GM21825 (cell line): ENCODE data around the gene IGLL1.
"Not testable (repeated sequence)": the region's sequence is repeated elsewhere in the genome, so short reads cannot be mapped to it uniquely, and the experiment has no call there.

Experiments
- ATAC-seq: cut with Tn5 transposase; IDR thresholded peaks from one replicate; pipeline ENCODE4 v1.9.1; 2021; ENCODE audit warnings: mild to moderate bottlenecking, moderate library complexity; ENCODE audit not compliant: unreplicated experiment

Gene IGLL1

DNA sequence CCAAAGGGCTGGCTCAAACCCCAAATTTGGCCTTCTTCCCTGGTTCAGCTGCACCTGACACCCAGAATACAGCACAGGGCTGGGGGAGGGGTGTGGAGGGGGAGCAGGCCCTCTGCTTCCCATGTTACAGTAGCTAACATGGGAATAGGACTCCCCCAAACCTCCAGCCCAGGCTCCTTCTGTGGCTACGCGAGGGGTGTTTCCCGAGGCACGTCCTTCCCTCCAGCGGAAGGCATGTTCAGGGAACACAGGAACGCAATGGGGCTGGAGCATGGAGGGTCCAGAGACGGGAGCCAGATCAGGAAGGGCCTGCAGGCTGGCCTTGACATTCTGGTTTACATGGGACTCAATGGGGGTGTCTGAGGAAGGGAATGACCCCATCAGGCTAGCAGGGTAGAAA is 11.8 kb upstream of the IGLL1 start:
- no peak for ATAC-seq

DNA sequence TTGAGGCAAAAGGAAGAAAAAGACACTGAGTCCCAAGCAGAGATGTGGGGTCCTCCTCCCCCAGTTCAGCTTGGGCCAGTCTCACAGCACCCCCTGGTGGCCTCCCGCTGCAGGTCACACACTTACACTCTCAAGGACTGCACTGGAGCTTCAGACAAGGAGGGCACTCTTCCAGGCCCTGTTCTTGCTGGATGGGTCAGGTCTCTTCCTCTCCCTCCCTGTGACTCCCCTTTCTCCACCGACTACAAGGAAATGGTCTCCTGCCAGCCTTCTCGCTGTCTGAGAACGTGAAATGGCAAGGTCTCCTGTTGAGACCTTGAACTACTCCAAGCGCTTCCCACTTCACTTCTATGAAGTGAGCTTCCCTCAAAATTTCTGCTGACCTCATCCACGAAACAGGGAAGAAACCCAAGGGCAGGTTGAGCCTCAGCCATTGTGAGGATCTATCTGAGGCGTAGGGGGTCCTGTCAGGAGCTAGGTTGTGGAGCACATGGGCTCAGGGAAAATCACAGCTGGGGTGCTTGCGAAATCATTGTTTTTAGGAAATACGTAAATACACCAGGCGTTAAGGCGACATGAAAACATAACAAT is 11.2 kb upstream of the IGLL1 start:
- ATAC-seq, result no peak

GRCh38 chr22:23583836-23584235 is 3.7 kb upstream of the IGLL1 start:
- ATAC-seq, result no peak

DNA sequence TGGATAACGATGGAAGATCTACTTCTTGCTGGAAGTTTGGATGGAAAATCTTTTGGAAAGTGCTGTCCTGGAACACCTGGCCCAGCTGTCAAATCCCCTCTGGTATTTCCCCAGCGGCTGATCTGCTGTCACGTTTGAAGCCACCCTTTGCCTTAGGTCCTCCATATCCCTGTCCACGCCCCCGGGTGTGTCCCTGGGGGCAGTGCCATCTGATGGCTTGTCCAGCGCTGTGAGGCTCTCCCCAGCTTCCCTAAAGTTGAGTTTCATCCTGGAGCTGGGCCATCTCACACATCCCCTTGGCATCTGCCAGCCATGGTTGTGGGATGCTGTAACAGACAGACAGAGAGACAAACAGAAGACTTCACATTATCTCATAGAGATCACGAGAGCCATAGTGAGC is 3.1 kb upstream of the IGLL1 start:
- no peak for ATAC-seq

- no peak for ATAC-seq
Measured at GRCh38 chr22:23581260-23581650, 1.2 kb upstream of the IGLL1 start.

- ATAC-seq, result no peak
Measured at GRCh38 chr22:23580576-23581259, 628 bp upstream of the IGLL1 start.

DNA sequence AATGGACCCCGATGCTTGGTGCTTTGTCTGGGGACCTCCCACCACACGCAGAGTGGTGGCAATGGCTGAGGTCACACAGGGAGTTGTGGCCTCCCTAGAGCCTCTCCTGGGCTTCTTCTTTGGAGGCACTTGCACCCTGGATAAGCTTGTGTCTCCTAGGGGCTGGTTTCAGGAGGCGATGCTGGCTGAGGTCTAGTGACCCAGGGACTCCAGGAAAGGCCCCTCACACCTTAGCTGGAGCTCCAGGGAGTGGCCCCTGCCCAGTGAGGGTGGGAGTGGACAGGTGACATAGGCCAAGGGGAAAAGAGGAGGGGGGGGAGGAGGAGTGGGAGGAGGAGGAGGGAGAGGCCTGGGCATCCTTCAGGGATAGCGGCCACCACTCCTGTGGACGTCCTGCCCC is 810 bp downstream of the IGLL1 start:
- ATAC-seq, result no peak

DNA sequence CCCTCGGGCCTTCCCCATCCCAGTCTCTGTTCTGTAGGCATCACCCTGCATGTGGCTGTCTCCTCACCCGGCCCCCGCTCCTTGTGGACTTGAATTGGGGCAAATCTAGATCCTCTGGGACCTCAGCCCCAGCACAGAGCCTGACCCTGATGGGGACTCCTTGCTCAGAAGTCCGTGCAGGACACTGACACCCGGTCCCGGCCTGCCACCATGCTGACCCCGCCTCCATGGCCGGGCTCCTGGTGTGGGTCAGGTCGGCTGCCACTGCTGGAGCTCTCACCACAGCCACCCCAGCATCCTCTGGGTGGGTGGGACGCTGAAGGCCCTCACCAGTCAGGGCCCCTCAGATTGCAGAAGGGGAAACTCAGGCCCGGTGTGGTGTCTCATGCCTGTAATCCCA is 1.8 kb downstream of the IGLL1 start:
- no peak for ATAC-seq

GRCh38 chr22:23576681-23577080 is 3.4 kb downstream of the IGLL1 start:
- no peak for ATAC-seq

GRCh38 chr22:23575601-23576000 is 4.5 kb downstream of the IGLL1 start:
- no peak for ATAC-seq

GRCh38 chr22:23574877-23575276 is 5.2 kb downstream of the IGLL1 start:
- no peak for ATAC-seq

DNA sequence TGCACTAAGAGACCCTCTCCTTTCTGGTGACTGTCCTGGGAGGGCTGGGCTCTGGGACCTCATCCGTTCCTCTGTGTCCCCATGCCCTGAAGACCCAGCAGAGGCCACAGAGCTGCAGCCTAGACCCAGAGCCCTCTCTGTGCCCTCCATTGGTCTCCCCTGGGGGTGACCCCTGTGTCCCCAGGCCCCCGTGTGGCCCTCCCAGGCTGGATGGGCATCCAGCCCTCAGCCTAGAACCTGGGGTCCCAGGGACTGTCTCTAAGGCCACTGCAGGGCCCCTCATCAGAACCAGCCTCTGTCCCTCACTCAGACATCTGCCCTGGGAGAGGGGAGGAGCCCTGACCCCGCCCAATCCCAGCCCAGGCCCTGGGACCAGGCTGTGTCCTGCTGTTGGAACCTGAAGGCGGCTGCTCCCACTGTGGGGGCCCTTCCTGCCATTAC is 5.7 kb downstream of the IGLL1 start:
- ATAC-seq, result no peak

GRCh38 chr22:23573701-23574235 is 6.3 kb downstream of the IGLL1 start:
- not testable (repeated sequence) for ATAC-seq

GRCh38 chr22:23573106-23573505 is 7.0 kb downstream of the IGLL1 start:
- ATAC-seq, result not testable (repeated sequence)

DNA sequence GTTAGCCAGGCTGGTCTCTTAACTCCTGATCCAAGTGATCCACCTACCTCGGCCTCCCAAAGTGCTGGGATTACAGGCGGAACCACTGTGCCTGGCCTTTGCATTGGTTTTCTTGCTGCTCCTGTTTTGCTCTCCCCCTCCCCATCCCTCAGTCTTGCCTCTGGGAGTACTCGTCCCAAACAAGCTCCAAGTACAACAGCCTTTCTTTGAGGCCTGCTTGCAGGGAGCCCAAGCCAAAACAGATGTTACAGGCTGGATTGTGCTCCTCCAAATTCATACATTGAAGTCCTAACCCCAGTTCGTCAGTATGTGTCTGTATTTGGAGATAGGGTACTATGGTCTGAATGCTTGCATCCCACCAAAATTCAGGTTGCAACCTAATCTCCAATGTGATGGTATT is 8.6 kb downstream of the IGLL1 start:
- ATAC-seq, result no peak

- ATAC-seq, result no peak
Measured at GRCh38 chr22:23570681-23571080, 9.4 kb downstream of the IGLL1 start.

DNA sequence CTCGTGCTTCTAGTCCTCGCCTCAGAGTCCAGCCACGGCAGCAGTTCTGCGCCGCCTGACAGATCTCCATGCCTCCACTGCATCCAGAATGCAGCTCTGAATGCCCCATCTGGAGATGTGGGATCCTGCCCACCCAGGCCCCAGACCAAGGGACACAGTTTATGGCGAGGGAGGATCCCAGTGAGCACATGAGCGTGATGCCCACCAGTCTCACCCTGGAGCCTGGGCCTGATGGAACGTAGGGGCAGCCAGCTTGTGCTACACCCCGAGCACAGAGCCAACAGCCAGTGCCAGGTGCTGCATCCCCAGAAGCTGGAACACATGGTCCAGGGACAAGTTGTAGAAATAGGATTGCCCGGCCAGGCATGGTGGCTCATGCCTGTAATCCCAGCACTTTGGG is 10.4 kb downstream of the IGLL1 start:
- ATAC-seq, result no peak

GRCh38 chr22:23569291-23569690 is 10.8 kb downstream of the IGLL1 start:
- no peak for ATAC-seq

DNA sequence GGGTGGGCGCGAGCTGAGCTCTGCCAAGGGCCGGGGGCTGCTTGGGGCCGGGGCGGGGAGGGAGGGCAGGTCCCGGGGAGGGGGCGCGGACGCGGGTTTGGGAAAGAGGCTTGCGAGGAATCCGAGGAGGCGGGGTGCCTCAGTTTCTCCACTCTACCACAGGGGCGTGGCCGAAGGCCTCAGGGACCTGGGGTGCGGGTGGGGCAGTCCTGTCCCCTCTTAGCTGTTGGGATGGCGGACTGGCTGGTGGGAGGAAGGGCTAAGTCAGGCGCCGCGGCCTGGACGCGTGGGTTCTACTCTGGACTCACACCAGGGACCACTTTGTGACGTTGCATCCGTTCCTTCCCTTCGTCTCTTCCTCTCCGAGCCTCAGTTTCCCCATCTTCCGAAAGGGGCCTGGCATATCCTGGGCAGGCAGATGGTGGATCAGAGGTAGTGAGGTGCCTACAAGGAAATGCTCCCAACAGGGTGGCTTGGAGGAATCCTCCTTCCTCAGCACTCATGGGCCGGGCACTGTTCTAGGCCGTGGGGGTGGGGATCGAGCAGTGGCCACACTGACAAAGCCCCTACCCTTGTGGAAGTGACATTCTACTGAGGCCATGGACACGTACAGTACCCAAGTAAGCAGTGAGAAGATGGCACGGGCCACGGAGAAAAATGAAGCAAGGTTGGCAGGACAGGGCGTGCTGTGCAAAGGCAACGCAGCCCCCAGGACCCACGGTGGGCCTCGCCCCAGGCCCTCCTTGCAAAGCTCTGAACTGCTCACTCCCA is 13.2 kb downstream of the IGLL1 start:
- ATAC-seq, result no peak

DNA sequence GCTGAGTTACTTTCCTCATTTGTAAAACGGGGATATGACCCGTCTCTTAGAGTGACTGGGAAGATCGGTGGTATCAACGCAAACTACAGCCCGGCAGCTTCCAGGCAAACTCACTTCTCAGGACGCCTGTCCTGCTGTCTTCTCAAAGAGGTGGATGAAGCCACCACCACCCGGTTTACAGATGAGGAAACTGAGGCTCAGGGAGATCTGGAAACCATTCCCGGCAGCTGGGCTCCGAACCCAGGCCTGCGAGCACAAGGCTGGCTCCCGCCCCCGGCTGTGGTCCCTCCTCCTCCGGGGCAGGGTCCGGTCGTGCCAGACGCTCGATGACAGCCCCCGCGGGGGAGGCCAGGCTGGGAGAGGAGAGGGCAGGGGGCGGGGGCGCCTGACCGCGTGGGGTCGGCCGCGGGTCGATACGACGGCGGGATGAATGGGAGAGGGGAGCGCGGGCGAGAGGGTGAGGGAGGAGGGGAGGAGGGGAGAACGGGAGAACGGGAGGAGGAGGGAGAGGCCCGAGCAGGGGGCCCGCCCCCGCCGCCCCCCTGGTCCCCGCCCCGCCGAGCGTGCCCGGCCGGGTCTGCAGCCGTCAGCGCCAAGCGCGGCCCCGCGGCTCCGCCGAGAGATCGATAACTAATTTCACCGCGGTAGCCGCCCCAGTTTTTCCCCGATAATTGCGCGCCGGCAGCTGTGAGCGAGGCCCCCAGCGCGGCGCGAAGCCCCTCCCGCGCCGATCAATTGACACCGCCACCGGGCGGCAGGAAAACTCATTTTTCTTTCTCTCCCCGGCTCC is 14.0 kb downstream of the IGLL1 start:
- no peak for ATAC-seq

DNA sequence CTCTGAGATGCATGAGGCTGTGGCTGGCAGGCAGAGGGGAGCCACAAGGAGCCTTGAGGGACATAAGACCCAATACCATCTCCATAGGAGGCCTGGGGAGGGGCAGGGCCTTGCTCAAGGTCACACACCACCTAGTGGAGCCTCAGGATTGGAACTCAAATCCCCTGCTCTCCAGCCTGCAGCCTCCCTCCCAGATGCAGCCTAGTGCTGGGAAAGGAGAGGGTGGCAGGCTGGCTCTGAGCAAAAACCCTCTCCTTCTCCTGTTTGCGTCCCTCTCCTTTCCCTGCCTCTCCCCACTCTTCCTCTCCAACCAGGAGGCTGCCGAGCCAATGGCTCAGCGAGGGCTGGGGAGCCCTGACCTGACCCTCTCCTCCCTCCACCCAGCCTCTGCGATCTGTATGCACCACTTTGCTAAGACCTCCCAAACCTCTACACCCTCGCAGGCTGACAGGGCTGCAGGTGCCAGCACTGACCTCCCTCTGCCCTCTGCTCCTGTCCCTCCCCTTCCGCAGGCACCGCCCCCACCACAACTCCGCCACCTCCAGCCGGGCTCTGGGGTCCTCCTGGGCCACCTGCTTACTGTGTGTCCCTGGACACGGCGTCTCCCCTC is 14.7 kb downstream of the IGLL1 start:
- ATAC-seq, result no peak
